Peyer's patch (tissue), 4 donors: ENCODE data around the gene DGKQ.

Experiments
- POLR2A ChIP-seq, 2 donors: fragments of 450-650 bp; IDR thresholded peaks; one replicate each; pipeline ENCODE4 v1.5.1; 2017; ENCODE audit warnings: antibody characterized with exemption in 2 of 2, mild to moderate bottlenecking in 2 of 2, moderate library complexity in 2 of 2
- TF ChIP-seq, protein P1 (sequence below), 6 experiments: fragments of 450-650 bp in 4 of 6; fragments of 200-600 bp in 2 of 6; sonication (generic) in 1 of 6; IDR thresholded peaks; one replicate each; pipeline ENCODE4 v1.5.1; 2017 to 2019; ENCODE audit warnings: antibody characterized with exemption in 6 of 6, mild to moderate bottlenecking in 3 of 6, moderate library complexity in 1 of 6

DNA sequence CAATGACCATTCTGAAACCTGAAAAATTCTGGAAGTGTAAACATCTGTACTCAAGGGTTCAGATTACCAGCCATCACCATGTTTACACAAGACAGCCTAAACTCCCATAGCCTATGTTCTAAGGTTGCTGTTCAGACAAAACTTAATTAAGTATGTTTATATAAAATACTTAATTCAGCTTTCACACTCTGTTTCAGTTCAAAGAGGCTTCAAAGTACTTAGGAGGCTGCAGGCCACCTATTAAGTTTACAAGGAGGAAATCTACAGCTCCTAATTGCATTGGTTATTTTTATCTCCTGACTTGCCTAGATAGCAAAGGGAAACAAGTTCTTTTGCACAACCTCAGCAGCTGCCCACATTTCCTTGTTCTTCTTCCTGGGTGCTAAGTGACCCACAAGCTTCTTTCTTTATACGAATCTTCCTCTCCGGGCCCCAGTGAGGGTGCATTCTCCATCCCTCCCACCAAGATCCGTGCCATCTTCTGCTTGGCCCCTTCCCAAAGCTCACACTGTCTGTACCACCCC is 43.3 kb downstream of the DGKQ start:
- TF ChIP-seq, protein P1, sequence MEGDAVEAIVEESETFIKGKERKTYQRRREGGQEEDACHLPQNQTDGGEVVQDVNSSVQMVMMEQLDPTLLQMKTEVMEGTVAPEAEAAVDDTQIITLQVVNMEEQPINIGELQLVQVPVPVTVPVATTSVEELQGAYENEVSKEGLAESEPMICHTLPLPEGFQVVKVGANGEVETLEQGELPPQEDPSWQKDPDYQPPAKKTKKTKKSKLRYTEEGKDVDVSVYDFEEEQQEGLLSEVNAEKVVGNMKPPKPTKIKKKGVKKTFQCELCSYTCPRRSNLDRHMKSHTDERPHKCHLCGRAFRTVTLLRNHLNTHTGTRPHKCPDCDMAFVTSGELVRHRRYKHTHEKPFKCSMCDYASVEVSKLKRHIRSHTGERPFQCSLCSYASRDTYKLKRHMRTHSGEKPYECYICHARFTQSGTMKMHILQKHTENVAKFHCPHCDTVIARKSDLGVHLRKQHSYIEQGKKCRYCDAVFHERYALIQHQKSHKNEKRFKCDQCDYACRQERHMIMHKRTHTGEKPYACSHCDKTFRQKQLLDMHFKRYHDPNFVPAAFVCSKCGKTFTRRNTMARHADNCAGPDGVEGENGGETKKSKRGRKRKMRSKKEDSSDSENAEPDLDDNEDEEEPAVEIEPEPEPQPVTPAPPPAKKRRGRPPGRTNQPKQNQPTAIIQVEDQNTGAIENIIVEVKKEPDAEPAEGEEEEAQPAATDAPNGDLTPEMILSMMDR (IDR thresholded peaks at IDR 0.05): no peak
- TF ChIP-seq POLR2A (IDR thresholded peaks at IDR 0.05): no peak
